ENCODE measurements around the gene BBC3. TPM values are rescaled to one million over a fixed set of nuclear protein-coding genes. Genes with fewer than 3 reads are reported as not detected.

The BBC3 gene
- total RNA-seq, 1 donor from 2014 or later, result 13.2 TPM

- no peak for DNase-seq (ENCODE audit: low read depth)
Observed at GRCh38 chr19:47197141-47197540, 33.9 kb downstream of the BBC3 start.

GRCh38 chr19:47195434-47195833 is 35.6 kb downstream of the BBC3 start:
- DNase-seq (ENCODE audit: low read depth), result no peak

GRCh38 chr19:47190167-47190727 is 40.8 kb downstream of the BBC3 start:
- peak; percentile 90 for DNase-seq (ENCODE audit: low read depth)

GRCh38 chr19:47188507-47189033 is 42.4 kb downstream of the BBC3 start:
- DNase-seq (ENCODE audit: low read depth), result no peak

- DNase-seq (ENCODE audit: low read depth), result no peak
Observed at GRCh38 chr19:47187797-47188196, 43.2 kb downstream of the BBC3 start.

GRCh38 chr19:47187335-47187655 is 43.7 kb downstream of the BBC3 start:
- no peak for DNase-seq (ENCODE audit: low read depth)

GRCh38 chr19:47186446-47187334 is 44.3 kb downstream of the BBC3 start:
- no peak for DNase-seq (ENCODE audit: low read depth)

- DNase-seq (ENCODE audit: low read depth), result peak; percentile 18
Observed at GRCh38 chr19:47183601-47184000, 47.4 kb downstream of the BBC3 start.

GRCh38 chr19:47179653-47180310 is 51.2 kb downstream of the BBC3 start:
- DNase-seq (ENCODE audit: low read depth), result no peak

- DNase-seq (ENCODE audit: low read depth), result peak; percentile 47
Observed at GRCh38 chr19:47176627-47177090, 54.3 kb downstream of the BBC3 start.

GRCh38 chr19:47176071-47176626 is 54.9 kb downstream of the BBC3 start:
- peak; percentile 16 for DNase-seq (ENCODE audit: low read depth)

GRCh38 chr19:47172666-47173455 is 58.1 kb downstream of the BBC3 start:
- no peak for DNase-seq (ENCODE audit: low read depth)

MicroRNAs encoded within 50 kb of the gene (microRNA counts, 767-probe panel; counts per million panel counts)
- not detected for microRNA hsa-miR-3190-5p

Small RNA genes within 50 kb of the gene (microRNA-seq; reads per million reads assigned to microRNA genes)
- gene MIR3190 (not detected), gene MIR3191 (not detected)

Other genes with a start within 250 kb of the BBC3 start
- 1.7 and 2.0 TPM in 2 replicates for gene NPAS1, start 211.4 kb downstream of the BBC3 start, total RNA-seq
- gene TMEM160, start 182.6 kb downstream of the BBC3 start, total RNA-seq, result 16.0 and 35.3 TPM in 2 replicates
- gene ZC3H4, start 117.4 kb downstream of the BBC3 start, total RNA-seq, result 10.1 and 11.3 TPM in 2 replicates
- 144 and 177 TPM in 2 replicates for gene SAE1, start 100.4 kb downstream of the BBC3 start, total RNA-seq
- gene CCDC9, start 25.3 kb upstream of the BBC3 start, total RNA-seq, result 5.9 and 6.9 TPM in 2 replicates
- 1.8 and 1.9 TPM in 2 replicates for gene INAFM1, start 43.7 kb upstream of the BBC3 start, total RNA-seq
- gene C5AR1, start 78.7 kb upstream of the BBC3 start, total RNA-seq, result not detected in 2 replicates
- not detected in 2 replicates for gene C5AR2, start 101.0 kb upstream of the BBC3 start, total RNA-seq
- gene DHX34, start 118.1 kb upstream of the BBC3 start, total RNA-seq, result 9.9 and 14.4 TPM in 2 replicates
- gene MEIS3, start 188.3 kb upstream of the BBC3 start, total RNA-seq, result 4.4 and 4.9 TPM in 2 replicates
- gene SLC8A2, start 240.7 kb upstream of the BBC3 start, total RNA-seq, result not detected in 2 replicates

All from myocyte (in vitro differentiated cells).